Hepatocyte (in vitro differentiated cells): Measurements from ENCODE around the gene AMMECR1.

Experiments used
- CTCF ChIP-seq: fragments of 200-600 bp; sonication (generic); IDR thresholded peaks from 2 replicates; pipeline ENCODE4 v1.5.1; 2016; ENCODE audit warnings: antibody characterized with exemption, mild to moderate bottlenecking; ENCODE audit not compliant: poor library complexity
- EZH2 ChIP-seq: fragments of 200-600 bp; sonication (generic); IDR thresholded peaks from 2 replicates; pipeline ENCODE4 v1.6.1; 2016; ENCODE audit warnings: antibody characterized with exemption, mild to moderate bottlenecking, borderline replicate concordance
- EZH2phosphoT487 ChIP-seq: fragments of 200-600 bp; sonication (generic); IDR thresholded peaks from one replicate; pipeline ENCODE4 v1.6.1; 2018; ENCODE audit warnings: antibody characterized with exemption, mild to moderate bottlenecking, low read depth, moderate library complexity; ENCODE audit not compliant: unreplicated experiment, severe bottlenecking

DNA sequence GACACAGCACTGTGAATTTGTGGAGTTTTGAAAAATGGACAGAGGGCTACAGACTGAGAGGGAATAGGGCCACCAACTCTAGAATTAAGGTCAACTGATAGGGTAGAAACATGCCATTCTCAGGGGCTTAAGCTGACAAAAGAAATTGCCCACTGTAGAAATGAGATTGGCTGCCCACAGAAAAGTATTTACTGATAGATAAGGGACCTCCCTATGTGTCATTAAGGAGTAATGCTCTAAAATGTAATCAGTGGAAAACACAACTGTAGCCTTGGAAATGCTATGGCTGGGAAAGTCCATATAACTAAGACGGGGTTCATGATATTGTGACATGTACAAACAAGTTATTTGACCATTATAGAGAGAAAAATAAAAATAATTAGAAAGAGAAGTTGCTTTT lies 45.4 kb upstream of the AMMECR1 start:
- no peak for TF ChIP-seq EZH2
- TF ChIP-seq CTCF: no peak
- TF ChIP-seq EZH2phosphoT487: no peak
